NCI-H526 treated with DMSO at 0.1 percent for 48 hours (cell line): ENCODE measurements around the gene CMTM1.
"Not testable (repeated sequence)": the region's sequence is repeated elsewhere in the genome, so short reads cannot be mapped to it uniquely, and the experiment has no call there.

ENCODE experiments used
- DNase-seq: peaks from one replicate; lab custom pipeline; 2025; lab: John Stamatoyannopoulos, UW

CMTM1 gene

GRCh38 chr16:66614161-66614802, 48.0 kb downstream of the CMTM1 start:
- no peak for DNase-seq

- no peak for DNase-seq
These were observed 49.9 kb downstream of the CMTM1 start for GRCh38 chr16:66616169-66616568.

DNA sequence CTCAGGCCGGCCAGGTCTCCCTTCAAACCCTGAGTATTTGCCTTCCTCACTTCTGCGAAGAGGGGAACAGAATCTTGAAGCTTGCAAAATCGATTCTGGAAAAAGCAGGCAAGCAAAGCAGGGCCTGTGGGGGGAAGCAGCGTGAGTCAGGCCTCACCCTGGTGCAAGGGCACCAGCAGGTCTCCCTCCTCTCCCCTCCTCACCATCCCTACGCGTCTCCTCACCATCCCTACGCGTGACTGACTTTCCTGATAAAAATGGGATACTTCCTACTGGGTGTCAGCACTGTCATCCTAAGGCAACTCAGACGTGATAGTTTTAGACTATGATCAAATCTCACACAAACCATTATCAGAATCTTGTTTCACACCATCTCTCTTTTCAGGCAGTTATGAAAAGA, 50.4 kb downstream of the CMTM1 start:
- DNase-seq = no peak

DNA sequence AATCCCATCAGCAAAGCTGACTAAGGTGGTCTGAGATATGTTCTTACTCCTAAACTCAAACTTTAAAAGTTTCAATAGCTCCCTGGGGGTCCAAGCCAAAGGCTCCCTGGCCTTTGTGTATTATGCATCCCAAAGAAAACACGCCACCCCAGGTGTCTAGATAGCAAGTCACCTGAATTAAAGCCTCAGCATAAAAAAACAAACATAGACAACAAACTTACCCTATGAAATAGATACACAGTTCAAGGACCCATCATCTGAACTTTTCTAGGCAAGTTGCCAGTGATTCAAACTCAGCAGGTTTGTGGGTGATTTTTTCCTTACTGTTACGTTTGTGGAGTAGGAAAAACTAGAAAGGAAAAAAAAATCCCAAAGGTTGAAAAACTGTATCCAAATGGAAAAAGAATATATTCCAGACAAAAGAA, 50.8 kb downstream of the CMTM1 start:
- DNase-seq = no peak

DNA sequence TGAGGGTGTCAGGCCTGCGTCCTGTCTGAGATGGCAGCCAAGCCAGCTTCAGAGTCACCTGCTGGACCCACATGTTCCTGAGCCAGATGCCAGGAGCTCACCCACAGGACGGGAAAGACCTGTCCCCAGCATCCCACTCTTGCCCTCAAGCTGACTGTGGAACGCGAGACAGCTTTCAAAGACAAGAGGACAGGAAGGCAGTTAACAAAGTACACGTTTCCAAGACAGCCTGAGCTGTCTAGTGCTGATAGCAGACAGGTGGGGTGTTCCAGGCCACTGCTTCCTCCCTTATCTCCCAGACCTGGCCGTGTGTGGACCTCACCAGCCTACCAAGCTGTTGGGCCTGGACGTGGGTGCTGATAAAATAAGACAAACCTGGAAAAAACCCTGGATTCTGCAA, 51.5 kb downstream of the CMTM1 start:
- no peak for DNase-seq

- no peak for DNase-seq
These were observed 52.5 kb downstream of the CMTM1 start for GRCh38 chr16:66618588-66619375.

- DNase-seq = no peak
These were observed 53.5 kb downstream of the CMTM1 start for GRCh38 chr16:66619534-66620428.

DNA sequence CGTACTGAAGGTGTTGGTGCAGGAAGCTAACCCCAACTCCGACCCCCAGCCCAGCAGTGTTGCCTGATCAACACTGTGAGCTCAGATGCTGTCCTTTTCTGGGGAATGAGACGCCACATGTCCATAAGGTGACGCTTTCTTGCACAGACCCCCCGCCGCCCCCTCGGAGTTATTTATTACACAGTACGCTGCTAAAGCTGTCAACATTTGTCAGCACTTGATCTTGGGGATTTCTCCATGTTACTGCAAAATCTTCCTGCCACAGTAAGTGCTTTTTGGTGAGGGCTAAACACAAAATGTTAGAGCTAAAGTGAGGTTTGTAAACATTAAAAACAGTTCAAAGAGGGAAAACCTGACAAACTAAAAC, 54.2 kb downstream of the CMTM1 start:
- no peak for DNase-seq

DNA sequence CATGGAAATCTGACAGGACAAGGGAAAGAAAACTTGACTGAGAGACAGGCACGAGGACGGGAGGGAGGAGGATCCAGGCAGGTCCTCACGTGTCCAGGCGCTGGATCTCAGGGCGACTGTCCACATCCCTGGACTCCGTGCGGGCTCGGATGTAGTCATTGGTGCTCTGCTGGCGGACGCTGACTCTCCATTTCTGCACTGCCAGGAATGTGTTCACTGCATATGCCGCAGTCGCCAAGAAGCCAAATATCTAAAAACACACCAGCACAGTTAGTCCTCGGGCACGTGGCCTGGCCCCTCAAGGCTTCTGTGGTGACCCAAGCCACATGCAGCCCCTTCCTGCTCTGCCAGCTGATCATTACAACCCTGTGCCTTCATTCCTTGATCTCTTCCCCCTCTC, 55.7 kb downstream of the CMTM1 start:
- no peak for DNase-seq

GRCh38 chr16:66622863-66623262, 56.6 kb downstream of the CMTM1 start:
- DNase-seq = no peak

- DNase-seq = no peak
These were observed 57.5 kb downstream of the CMTM1 start for GRCh38 chr16:66623755-66624154.

DNA sequence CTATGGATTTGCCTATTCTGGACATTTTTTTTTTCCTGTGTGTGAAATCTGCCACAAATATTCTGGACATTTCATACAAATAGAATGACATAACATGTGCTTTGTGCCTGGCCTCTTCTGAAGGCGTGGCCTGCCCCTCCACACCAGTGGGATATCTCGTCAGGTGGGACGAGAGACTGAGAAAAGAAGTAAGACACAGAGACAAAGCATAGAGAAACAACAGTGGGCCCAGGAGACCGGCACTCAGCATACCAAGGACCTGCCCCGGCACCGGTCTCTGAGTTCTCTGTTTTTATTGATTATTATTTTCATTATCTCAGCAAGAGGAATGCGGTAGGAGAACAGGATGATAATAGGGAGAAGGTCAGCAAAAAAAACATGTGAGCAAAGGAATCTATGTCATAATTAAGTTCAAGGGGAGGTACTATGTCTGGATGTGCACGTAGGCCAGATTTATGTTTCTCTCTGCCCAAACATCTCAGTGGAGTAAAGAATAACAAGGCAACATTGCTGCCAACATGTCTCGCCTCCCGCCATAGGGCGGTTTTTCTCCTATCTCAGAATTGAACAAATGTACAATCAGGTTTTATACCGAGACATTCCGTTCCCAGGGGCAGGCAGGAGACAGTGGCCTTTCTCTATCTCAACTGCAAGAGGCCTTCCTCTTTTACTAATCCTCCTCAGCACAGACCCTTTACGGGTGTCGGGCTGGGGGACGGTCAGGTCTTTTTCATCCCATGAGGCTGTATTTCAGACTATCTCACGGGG, 61.6 kb downstream of the CMTM1 start:
- DNase-seq = not testable (repeated sequence)
